Thyroid gland (tissue), 4 donors: ENCODE results near the gene PLEKHO2.

Experiments used
- POLR2A ChIP-seq, 2 donors: fragments of 450-650 bp; IDR thresholded peaks; one replicate each; pipeline ENCODE4 v1.6.1; 2017; ENCODE audit warnings: antibody characterized with exemption in 2 of 2, mild to moderate bottlenecking in 2 of 2, moderate library complexity in 1 of 2
- TF ChIP-seq, protein P1 (sequence below), 6 experiments: fragments of 200-600 bp in 3 of 6; fragments of 450-650 bp in 3 of 6; sonication (generic) in 3 of 6; IDR thresholded peaks; one replicate each; pipeline ENCODE4 v1.5.1; 2016 to 2019; ENCODE audit warnings: antibody characterized with exemption in 6 of 6, mild to moderate bottlenecking in 2 of 6, inconsistent platforms in 1 of 6, moderate library complexity in 1 of 6

DNA sequence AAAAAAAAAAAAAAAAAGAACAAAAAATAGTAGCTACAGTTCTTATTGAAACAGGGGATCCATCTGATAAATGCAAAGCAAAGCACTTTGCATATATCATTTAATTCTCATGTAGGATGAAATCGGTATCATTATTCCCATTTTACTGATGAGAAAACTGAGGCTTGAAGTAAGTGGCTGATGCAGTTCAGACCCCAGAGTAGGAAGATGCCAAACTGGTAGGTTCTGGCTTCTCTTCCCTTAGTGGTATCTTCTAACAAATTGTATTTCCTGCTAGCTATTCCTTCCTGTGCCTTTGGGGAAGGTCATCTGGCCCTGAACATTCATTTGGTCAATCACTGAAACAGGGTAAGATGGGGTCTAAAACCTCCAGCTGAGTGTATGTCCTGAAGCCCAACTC is 38.2 kb upstream of the PLEKHO2 start:
- no peak for TF ChIP-seq POLR2A (IDR thresholded peaks at IDR 0.05)
- TF ChIP-seq, protein P1, sequence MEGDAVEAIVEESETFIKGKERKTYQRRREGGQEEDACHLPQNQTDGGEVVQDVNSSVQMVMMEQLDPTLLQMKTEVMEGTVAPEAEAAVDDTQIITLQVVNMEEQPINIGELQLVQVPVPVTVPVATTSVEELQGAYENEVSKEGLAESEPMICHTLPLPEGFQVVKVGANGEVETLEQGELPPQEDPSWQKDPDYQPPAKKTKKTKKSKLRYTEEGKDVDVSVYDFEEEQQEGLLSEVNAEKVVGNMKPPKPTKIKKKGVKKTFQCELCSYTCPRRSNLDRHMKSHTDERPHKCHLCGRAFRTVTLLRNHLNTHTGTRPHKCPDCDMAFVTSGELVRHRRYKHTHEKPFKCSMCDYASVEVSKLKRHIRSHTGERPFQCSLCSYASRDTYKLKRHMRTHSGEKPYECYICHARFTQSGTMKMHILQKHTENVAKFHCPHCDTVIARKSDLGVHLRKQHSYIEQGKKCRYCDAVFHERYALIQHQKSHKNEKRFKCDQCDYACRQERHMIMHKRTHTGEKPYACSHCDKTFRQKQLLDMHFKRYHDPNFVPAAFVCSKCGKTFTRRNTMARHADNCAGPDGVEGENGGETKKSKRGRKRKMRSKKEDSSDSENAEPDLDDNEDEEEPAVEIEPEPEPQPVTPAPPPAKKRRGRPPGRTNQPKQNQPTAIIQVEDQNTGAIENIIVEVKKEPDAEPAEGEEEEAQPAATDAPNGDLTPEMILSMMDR (IDR thresholded peaks at IDR 0.05), result no peak
